ENCODE data around the gene BRD7. TPM values are rescaled to one million over a fixed set of nuclear protein-coding genes. Genes with fewer than 3 reads are reported as not detected.

BRD7 gene
- total RNA-seq, 4 donors from 2014 or later: 38.3 to 55.9 (median 48.8) TPM

DNA sequence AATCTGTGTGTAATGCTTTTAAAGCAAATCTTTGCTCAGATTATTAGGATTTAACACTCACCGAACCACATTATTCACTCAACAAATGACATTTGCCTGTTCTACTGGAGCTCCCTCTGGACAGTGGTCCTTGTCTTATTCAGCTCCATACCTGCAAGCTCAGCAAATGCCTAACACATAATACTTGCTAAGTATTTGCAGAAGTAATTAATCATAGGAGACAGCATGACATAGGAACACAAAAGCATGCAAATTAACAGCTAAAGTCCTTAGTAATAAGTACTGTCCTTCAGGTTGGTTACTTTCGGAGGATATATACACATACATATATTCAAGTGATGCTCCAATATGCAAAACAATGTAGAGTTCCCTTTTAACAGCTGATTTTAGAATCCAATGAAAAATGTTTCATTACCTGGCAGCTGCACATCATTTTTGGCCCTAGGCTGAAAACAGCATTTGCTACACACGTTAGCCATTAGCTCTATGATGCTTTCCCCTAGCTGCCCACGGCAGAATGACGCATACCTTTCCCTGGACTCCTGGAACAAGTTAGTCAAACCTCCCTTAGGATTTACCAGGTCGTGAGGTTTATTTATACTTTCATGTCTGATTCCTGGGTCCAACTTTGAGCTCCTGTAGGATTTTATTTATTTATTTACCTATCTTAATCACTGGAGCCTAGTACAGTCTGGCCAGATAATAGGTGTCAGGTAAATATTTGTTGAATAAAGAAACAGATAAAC, 8.6 kb downstream of the BRD7 start:
- no peaks in the 10 kb centered on the region for H3K27me3 ChIP-seq
- ATAC-seq (peak in 1 of 2 donors; percentile 74), DNase-seq (no peak)
- H3K4me1 ChIP-seq: peaks cover 22 to 27% of the 10 kb centered on the region in 2 donors
- H3K9me3 ChIP-seq: no peaks in the 10 kb centered on the region
- in situ Hi-C loops (cut with MboI; ENCODE audit: low sequenced_read_pairs in 4 of 4) (loop anchor here (10.0 to 25.0 kb wide), 8 partner anchors 148 to 452 kb away; partner anchors contain the start of genes CNEP1R1 (in 2 of the 4) and TENT4B (in 1 of the 4)), intact Hi-C loops (cut with DNase I; ENCODE audit: low total_unique reads) (loop anchor here (10.0 kb wide), 1 partner anchor 205 kb away; the partner anchor contains the start of gene TENT4B)
- TF ChIP-seq POLR2A (IDR thresholded peaks at IDR 0.05): no peak
- TF ChIP-seq, protein P1, sequence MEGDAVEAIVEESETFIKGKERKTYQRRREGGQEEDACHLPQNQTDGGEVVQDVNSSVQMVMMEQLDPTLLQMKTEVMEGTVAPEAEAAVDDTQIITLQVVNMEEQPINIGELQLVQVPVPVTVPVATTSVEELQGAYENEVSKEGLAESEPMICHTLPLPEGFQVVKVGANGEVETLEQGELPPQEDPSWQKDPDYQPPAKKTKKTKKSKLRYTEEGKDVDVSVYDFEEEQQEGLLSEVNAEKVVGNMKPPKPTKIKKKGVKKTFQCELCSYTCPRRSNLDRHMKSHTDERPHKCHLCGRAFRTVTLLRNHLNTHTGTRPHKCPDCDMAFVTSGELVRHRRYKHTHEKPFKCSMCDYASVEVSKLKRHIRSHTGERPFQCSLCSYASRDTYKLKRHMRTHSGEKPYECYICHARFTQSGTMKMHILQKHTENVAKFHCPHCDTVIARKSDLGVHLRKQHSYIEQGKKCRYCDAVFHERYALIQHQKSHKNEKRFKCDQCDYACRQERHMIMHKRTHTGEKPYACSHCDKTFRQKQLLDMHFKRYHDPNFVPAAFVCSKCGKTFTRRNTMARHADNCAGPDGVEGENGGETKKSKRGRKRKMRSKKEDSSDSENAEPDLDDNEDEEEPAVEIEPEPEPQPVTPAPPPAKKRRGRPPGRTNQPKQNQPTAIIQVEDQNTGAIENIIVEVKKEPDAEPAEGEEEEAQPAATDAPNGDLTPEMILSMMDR (IDR thresholded peaks at IDR 0.05 in 4 of 5, conservative IDR thresholded peaks at IDR 0.05 in 1 of 5): no peak
- no peak overlapping the region for H3K4me3 ChIP-seq
- H3K27ac ChIP-seq: peak overlapping the region; percentile 1 to 49 (median 31)
- H3K36me3 ChIP-seq: peaks cover 0 to 27% of the 10 kb centered on the region in 2 donors

DNA sequence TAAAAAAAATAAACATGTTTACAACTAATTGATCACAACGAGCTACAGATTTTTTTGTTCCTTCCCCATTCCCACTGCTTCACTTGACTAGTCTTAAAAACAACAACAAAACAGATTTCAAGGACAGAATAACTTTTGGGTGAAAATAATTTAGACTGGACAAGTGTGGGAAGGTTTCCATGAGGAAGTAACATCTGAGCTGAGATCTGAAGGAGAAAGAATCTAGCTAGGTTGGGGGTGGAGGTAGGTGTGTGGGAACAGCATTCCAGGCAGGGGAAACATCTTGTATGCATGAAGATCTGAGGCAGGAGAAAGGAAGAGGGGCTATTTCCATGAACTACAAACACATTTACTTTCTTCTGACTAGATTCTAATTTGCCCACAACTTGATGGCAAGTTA, 9.2 kb downstream of the BRD7 start:
- Histone ChIP-seq H3K4me1 (peaks cover 22 to 27% of the 10 kb centered on the region in 2 donors), H3K27ac (no peak overlapping the region), H3K27me3 (no peaks in the 10 kb centered on the region), H3K4me3 (no peak overlapping the region), H3K36me3 (peaks cover 0 to 22% of the 10 kb centered on the region in 2 donors), H3K9me3 (no peaks in the 10 kb centered on the region)
- DNase-seq (no peak), ATAC-seq (no peak)
- intact Hi-C loops (cut with DNase I; ENCODE audit: low total_unique reads) (loop anchor here (5.0 to 10.0 kb wide), 2 partner anchors 112 to 205 kb away; partner anchors contain the start of gene TENT4B), in situ Hi-C loops (cut with MboI; ENCODE audit: low sequenced_read_pairs in 4 of 4) (loop anchor here (10.0 to 25.0 kb wide), 9 partner anchors 145 to 453 kb away; partner anchors contain the start of genes CNEP1R1 (in 3 of the 4) and TENT4B (in 1 of the 4))
- TF ChIP-seq, protein P1 (IDR thresholded peaks at IDR 0.05 in 4 of 5, conservative IDR thresholded peaks at IDR 0.05 in 1 of 5): no peak
- no peak for TF ChIP-seq POLR2A (IDR thresholded peaks at IDR 0.05)

DNA sequence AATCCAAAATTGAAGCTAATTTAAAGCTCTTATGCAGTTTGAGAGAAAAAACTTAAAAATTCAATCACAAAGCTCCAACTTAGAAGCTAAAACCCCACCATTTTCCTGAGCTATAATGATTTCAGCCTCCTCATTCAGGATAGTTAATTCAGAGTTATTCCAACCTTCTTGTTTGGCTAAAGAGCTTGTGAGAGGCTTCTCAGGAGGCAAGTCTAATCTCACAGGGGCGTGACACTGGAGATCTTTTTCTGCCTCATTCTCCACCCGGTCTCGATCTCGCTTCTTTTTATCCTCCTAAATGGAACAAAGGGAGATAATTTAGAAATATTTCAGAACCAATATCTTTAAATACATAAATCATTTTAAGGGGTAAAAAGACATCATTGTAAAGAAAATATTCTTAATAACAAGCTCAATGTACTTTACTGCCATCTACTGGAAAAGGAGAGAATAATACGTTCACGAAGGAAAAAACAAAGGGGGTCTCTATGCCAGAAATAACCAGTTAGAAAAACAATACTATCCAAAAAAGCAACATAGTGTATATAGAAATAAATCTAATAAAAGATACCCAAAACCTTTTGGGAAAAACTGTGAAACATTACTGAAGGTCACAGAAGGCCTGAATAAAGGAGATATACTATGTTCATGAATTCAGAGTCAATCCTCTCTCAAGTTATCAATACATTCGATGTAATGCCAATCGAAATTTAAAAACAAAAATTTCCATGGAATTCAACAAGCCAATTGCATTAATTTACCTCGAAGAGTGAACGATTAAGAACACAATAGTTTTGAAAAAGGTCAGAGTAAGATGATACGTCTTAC, 13.9 kb downstream of the BRD7 start:
- DNase-seq: no peak
- TF ChIP-seq, protein P1 (IDR thresholded peaks at IDR 0.05 in 4 of 5, conservative IDR thresholded peaks at IDR 0.05 in 1 of 5): peak in 4 of 5 experiments; percentile 35 to 67 (median 42)
- no peak for TF ChIP-seq POLR2A (IDR thresholded peaks at IDR 0.05)
- ATAC-seq: no peak
- in situ Hi-C loops (cut with MboI; ENCODE audit: low sequenced_read_pairs in 4 of 4): loop anchor here (10.0 to 25.0 kb wide), 6 partner anchors 140 to 457 kb away; partner anchors contain the start of gene CNEP1R1 (in 2 of the 4)
- no peak overlapping the region for H3K4me3 ChIP-seq
- H3K27ac ChIP-seq: no peak overlapping the region
- H3K36me3 ChIP-seq: peaks cover 0 to 44% of the 10 kb centered on the region in 2 donors
- H3K27me3 ChIP-seq: no peaks in the 10 kb centered on the region
- no peaks in the 10 kb centered on the region for H3K9me3 ChIP-seq
- peaks cover 2 to 3% of the 10 kb centered on the region in 2 donors for H3K4me1 ChIP-seq
- intact Hi-C loops (cut with DNase I; ENCODE audit: low total_unique reads): loop anchor here (2.0 to 5.0 kb wide), 3 partner anchors 108 to 328 kb away; partner anchors contain the start of gene CNEP1R1

DNA sequence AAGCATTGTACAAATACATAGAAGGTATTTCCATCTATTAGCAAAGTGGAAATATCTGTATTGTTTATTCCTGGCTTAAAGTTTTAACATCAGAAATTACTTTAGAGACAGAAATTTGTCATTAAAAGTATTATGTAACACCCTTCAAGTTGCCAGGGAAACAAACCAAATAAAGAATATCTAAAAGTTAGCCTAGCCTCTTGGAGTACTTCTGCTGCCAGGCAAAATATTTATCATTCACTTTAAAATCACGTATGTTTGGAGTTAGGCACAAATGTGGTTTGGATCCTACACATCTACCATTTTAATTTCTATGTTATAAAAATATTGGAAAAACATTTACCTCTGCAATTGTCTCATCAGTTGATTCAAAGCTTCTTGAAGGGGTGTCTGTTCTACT, 14.7 kb downstream of the BRD7 start:
- intact Hi-C loops (cut with DNase I; ENCODE audit: low total_unique reads) (loop anchor here (2.0 to 5.0 kb wide), 2 partner anchors 139 to 327 kb away; partner anchors contain the start of gene CNEP1R1), in situ Hi-C loops (cut with MboI; ENCODE audit: low sequenced_read_pairs in 4 of 4) (loop anchor here (10.0 to 25.0 kb wide), 6 partner anchors 139 to 458 kb away; partner anchors contain the start of gene CNEP1R1 (in 2 of the 4))
- Histone ChIP-seq H3K4me1 (no peaks in the 10 kb centered on the region), H3K36me3 (peaks cover 0 to 50% of the 10 kb centered on the region in 2 donors), H3K27me3 (no peaks in the 10 kb centered on the region), H3K4me3 (no peak overlapping the region), H3K9me3 (no peaks in the 10 kb centered on the region), H3K27ac (no peak overlapping the region)
- ATAC-seq (no peak), DNase-seq (no peak)
- TF ChIP-seq, protein P1 (IDR thresholded peaks at IDR 0.05 in 4 of 5, conservative IDR thresholded peaks at IDR 0.05 in 1 of 5): no peak
- no peak for TF ChIP-seq POLR2A (IDR thresholded peaks at IDR 0.05)

All from gastrocnemius medialis (tissue), 4 donors.